Measurements from ENCODE around the gene KIF25.

DNA sequence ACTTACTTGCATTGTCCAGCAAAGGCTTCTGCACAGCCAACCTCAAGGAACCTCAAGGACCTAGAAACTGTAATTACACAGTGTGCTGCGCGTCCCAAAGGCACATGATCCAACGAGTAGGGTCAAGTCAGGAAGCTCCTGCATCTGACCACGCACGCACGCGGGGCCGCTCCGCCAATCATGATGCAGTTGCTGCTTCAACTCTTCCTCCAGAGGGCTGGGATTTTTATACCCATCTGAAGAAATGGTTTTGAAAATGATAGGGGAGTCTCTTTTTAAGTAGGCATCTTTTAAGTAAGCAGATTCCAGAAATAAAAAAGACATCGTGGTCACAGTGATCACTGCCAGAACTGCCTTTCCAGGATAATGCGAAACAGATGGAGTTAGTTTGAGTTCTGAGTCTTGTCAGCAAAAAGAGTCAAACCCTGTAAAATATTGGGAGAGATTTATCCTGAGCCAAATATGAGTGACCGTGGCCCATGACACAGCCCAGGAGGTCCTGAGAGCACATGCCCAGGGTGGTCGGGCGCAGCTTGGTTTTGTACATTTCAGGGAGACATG, 34.0 kb downstream of the KIF25 start:
- TF ChIP-seq, protein P1, sequence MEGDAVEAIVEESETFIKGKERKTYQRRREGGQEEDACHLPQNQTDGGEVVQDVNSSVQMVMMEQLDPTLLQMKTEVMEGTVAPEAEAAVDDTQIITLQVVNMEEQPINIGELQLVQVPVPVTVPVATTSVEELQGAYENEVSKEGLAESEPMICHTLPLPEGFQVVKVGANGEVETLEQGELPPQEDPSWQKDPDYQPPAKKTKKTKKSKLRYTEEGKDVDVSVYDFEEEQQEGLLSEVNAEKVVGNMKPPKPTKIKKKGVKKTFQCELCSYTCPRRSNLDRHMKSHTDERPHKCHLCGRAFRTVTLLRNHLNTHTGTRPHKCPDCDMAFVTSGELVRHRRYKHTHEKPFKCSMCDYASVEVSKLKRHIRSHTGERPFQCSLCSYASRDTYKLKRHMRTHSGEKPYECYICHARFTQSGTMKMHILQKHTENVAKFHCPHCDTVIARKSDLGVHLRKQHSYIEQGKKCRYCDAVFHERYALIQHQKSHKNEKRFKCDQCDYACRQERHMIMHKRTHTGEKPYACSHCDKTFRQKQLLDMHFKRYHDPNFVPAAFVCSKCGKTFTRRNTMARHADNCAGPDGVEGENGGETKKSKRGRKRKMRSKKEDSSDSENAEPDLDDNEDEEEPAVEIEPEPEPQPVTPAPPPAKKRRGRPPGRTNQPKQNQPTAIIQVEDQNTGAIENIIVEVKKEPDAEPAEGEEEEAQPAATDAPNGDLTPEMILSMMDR (IDR thresholded peaks at IDR 0.05) = no peak
- no peak for TF ChIP-seq POLR2AphosphoS5 (IDR thresholded peaks at IDR 0.05)
- TF ChIP-seq POLR2A (IDR thresholded peaks at IDR 0.05; ENCODE audit: low read depth) = no peak
